ENCODE results near the gene NNAT.

NNAT gene

GRCh38 chr20:37566590-37567330 is 45.7 kb downstream of the NNAT start:
- DNase-seq (ENCODE audit: low read depth): no peak

- no peak for DNase-seq (ENCODE audit: low read depth)
Measured at GRCh38 chr20:37567331-37567665, 46.2 kb downstream of the NNAT start.

- DNase-seq (ENCODE audit: low read depth): no peak
Measured at GRCh38 chr20:37567671-37568588, 46.9 kb downstream of the NNAT start.

- DNase-seq (ENCODE audit: low read depth): no peak
Measured at GRCh38 chr20:37570419-37570818, 49.4 kb downstream of the NNAT start.

GRCh38 chr20:37571033-37571432 is 50.0 kb downstream of the NNAT start:
- no peak for DNase-seq (ENCODE audit: low read depth)

Measured in T follicular helper cell (primary cell).